Mucosa of descending colon (tissue), 3 donors: Measurements from ENCODE around the gene CHMP4A. TPM values are rescaled to one million over a fixed set of nuclear protein-coding genes. Genes with fewer than 3 reads are reported as not detected.

Experiments
- ATAC-seq: fragments of 200-7000 bp; cut with Tn5 transposase; one replicate; pipeline ENCODE4 v1.9.1; 2020; ENCODE audit warnings: mild to moderate bottlenecking, moderate library complexity
- DNase-seq, 3 donors: peaks; one replicate each; pipeline ENCODE4 v3.0.0-alpha.2; 2020
- H3K36me3 ChIP-seq: fragments of 200-600 bp; one replicate; pipeline ENCODE4 v1.8.0; 2021; ENCODE audit warnings: low read depth, mild to moderate bottlenecking
- H3K4me1 ChIP-seq: fragments of 200-600 bp; one replicate; pipeline ENCODE4 v1.8.0; 2021; ENCODE audit warnings: low read depth, mild to moderate bottlenecking
- H3K4me3 ChIP-seq: fragments of 200-600 bp; one replicate; pipeline ENCODE4 v1.8.0; 2021; ENCODE audit warnings: mild to moderate bottlenecking
- H3K9me3 ChIP-seq: fragments of 200-600 bp; one replicate; pipeline ENCODE4 v1.8.0; 2021; ENCODE audit warnings: mild to moderate bottlenecking
- CTCF ChIP-seq: fragments of 200-600 bp; IDR thresholded peaks from one replicate; pipeline ENCODE4 v1.8.0; 2022; ENCODE audit warnings: antibody characterized with exemption, mild to moderate bottlenecking
- intact Hi-C, 2 donors: fragments of 100-400 bp; cut with DNase I in 1 of 2; cut with micrococcal nuclease in 1 of 2; formaldehyde crosslinking; loops; one replicate each; pipeline versions ENCODE4 v1.11.0 to v1.11.1; 2022; cut with DNase I, micrococcal nuclease
- total RNA-seq, 3 donors: library from RNA; stranded (reverse); fragmentation: NEBNext Ultra II Directional in 2 of 3; extraction: Animal tissue kit (Norgen Biotek cat#: 25700) in 2 of 3; gene quantifications; one replicate each; pipeline versions ENCODE4 v1.2.1 to v1.2.4, GENCODE V29; 2021 to 2023
- donor health status: DM: no; HTN: no; CAD: no; lungs with moderate emphysema.
- donor health status: DM: no; HTN: no; CAD: no.
- donor health status: DM: no; HTN: yes; CAD: no.

CHMP4A gene
- total RNA-seq, 3 donors from 2014 or later, result 47.6 to 67.8 (median 49.5) TPM

GRCh38 chr14:24243336-24243836, 30.1 kb upstream of the CHMP4A start:
- no peak for DNase-seq
- peaks cover 26% of the 10 kb centered on the region for H3K4me1 ChIP-seq
- intact Hi-C loops, result loop anchor here in 1 of 2 donors (5.0 kb wide), 1 partner anchor 54 kb away; the partner anchor contains the start of genes DHRS1 and NOP9
- ATAC-seq, result peak; percentile 0
- no peaks in the 10 kb centered on the region for H3K36me3 ChIP-seq
- no peaks in the 10 kb centered on the region for H3K9me3 ChIP-seq
- no peak overlapping the region for H3K4me3 ChIP-seq
- TF ChIP-seq CTCF, result no peak

- Histone ChIP-seq H3K36me3 (peaks cover 3% of the 10 kb centered on the region), H3K9me3 (no peaks in the 10 kb centered on the region), H3K4me1 (peaks cover 26% of the 10 kb centered on the region), H3K4me3 (peak overlapping the region; percentile 35)
- TF ChIP-seq CTCF, result peak; percentile 56
- DNase-seq (peak; percentile 93 to 96 (median 94)), ATAC-seq (peak; percentile 93)
- intact Hi-C loops, result loop anchor here in 1 of 2 donors (5.0 kb wide), 1 partner anchor 55 kb away; the partner anchor contains the start of genes DHRS1 and NOP9
Measured at GRCh38 chr14:24241829-24242443, 28.6 kb upstream of the CHMP4A start.

GRCh38 chr14:24240110-24240918, 27.0 kb upstream of the CHMP4A start:
- TF ChIP-seq CTCF, result no peak
- DNase-seq, result peak in 1 of 3 donors; percentile 20
- no peak for ATAC-seq
- Histone ChIP-seq H3K4me1 (peaks cover 26% of the 10 kb centered on the region), H3K4me3 (no peak overlapping the region), H3K36me3 (peaks cover 5% of the 10 kb centered on the region), H3K9me3 (no peaks in the 10 kb centered on the region)
- intact Hi-C loops, result loop anchor here in 1 of 2 donors (5.0 kb wide), 1 partner anchor 57 kb away; the partner anchor contains the start of genes DHRS1 and NOP9

- intact Hi-C loops, result no loop called here
- TF ChIP-seq CTCF, result no peak
- H3K9me3 ChIP-seq, result no peaks in the 10 kb centered on the region
- H3K4me3 ChIP-seq, result no peak overlapping the region
- H3K36me3 ChIP-seq, result peaks cover 5% of the 10 kb centered on the region
- peaks cover 24% of the 10 kb centered on the region for H3K4me1 ChIP-seq
- peak in 1 of 3 donors; percentile 4 for DNase-seq
- no peak for ATAC-seq
Measured at GRCh38 chr14:24238527-24239037, 25.3 kb upstream of the CHMP4A start.

GRCh38 chr14:24238123-24238522, 24.8 kb upstream of the CHMP4A start:
- H3K36me3 ChIP-seq, result peaks cover 5% of the 10 kb centered on the region
- ATAC-seq, result no peak
- peaks cover 26% of the 10 kb centered on the region for H3K4me1 ChIP-seq

More at GRCh38 chr14:24238123-24238522, 24.8 kb upstream of the CHMP4A start:
- intact Hi-C loops, result no loop called here
- Histone ChIP-seq H3K4me3 (no peak overlapping the region), H3K9me3 (no peaks in the 10 kb centered on the region)
- TF ChIP-seq CTCF, result no peak
- peak in 1 of 3 donors; percentile 3 for DNase-seq
